GM21717 (cell line): ENCODE data around the gene BAIAP2L1.

ENCODE experiments used
- ATAC-seq: cut with Tn5 transposase; IDR thresholded peaks from one replicate; pipeline ENCODE4 v1.9.1; 2021; ENCODE audit warnings: mild to moderate bottlenecking, moderate library complexity; ENCODE audit not compliant: unreplicated experiment

Gene BAIAP2L1

DNA sequence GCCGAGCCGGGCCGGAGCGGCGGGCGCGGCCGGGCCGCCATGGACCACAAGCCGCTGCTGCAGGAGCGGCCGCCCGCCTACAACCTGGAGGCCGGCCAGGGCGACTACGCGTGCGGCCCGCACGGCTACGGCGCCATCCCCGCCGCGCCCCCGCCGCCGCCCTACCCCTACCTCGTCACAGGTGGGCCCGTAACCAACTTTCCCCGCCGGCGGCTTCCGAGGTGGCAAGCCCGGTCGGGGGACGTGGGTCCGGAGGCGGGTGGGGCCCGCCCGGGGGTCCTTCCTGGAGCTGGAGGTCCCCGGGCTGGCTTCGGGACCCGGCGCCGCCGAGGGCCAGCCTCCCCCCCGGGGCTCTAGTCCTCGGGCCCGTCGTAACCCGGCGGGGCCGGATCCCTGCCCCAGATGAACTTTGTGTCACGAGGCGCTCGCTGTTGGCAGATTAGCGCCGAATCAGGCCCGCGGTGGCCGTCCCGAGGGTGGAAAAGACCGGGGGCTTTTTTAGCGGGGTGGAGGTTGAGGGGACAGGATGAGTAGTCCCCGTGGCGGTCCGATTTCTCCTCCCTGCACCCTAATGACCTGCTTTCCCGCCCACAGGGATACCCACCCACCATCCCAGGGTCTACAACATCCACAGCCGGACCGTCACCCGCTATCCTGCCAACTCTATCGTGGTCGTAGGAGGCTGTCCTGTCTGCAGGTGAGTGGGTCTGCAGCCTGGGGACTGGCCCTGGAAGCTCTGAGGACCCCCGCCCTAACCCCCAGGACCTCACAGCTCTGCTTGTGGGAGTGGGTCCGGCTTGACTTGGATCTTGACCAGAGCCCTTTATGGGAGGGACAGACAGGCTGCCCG lies 118.9 kb downstream of the BAIAP2L1 start:
- ATAC-seq = peak; percentile 35

DNA sequence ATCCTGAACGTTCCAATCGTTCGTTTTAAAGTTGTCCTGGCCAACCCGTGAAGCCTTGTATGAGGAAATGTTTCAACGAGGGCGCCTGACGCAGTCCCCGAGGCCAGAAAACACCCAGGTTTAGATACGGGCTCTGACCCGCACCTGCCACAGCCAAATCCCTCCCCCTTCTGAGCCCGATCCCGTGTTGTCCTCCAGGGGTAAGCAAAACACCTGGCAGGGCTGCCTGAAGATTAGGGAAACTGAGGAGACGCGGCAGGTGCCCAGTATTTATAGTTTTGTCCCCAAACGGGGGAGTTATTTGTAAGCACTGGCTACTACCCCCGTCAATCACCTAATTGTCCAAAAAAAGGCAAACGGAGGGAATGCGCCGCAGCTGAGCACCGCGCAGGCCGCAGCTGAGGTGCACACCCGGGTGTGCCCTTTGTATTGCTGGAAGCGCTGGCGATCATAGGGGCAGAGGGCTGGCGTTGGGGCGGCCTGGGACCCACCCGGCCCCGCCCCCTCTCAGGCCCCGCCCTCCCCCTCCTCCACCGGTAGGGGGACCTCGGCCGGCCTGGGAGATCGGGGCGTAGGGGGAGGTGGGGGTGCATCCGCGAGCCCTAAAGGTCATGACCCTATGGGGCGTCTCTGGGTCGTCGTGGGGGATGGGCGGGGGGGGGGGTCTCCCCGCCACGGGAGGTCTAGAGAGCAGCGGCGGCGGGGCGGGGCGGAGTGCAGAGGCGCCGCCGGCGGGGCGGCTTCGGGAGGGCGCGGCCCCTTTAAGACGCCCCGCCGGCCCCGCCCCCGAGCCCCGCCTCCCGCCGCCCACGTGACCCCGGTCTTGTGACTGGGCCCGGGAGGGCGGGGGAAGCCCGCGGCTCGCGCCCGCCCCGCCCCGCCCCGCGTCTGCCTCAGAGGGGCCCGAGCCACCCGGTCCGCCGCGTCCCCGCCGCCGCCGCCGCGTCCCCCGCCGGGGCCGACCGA lies 119.8 kb downstream of the BAIAP2L1 start, which contains the start of gene BRI3:
Gene BRI3, plus strand, starts transcription at position 896 of the 966 bp plus-strand sequence. CDS start 110 bp downstream, outside the sequence.
- peak; percentile 75 for ATAC-seq

- ATAC-seq = no peak
Measured at GRCh38 chr7:98280296-98280695, 120.6 kb downstream of the BAIAP2L1 start.

DNA sequence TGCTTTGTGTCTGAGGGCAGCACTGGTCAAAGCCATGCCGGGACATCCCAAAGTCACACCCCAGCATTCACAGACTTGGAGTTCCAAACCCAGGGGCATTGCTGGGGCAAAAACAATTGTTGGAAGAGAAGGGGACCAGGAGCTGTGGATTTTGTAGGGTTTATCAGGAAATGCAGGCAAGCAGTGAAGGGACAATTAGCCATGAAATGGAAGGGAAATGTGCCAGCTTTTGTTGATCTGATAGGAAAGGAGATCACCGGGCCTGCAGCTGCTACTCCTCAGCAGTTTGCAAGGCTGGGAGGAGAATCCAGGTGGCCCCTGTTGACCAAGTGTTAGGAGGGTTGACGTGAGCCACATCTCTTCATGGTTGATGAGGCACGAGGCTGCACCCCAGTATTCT lies 122.0 kb downstream of the BAIAP2L1 start:
- no peak for ATAC-seq

GRCh38 chr7:98278408-98278807 lies 122.5 kb downstream of the BAIAP2L1 start:
- ATAC-seq = no peak

DNA sequence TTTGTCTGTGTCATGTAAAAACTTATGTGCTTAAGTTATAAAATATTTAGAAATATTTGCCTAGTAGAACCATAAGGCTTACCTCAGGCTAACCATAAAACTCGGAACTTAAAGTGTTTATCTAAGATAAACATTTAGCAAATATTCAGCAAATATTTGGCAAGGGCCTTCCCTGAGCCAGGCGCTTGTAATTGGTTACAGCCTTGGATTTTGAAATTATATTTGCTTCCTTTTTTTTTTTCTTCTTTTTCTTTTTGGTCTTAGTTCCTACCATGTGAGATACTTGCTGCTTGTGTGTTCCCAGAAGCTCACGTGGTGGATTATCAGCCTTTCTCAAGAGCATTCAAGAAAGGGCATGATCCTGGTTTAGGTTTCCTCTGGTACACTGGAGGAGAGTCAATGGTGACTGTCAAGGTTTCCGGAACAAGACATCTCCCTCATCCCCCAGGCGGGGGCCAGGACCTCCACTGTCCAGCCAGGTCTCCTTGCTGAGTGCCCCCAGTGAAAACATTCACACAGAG lies 124.6 kb downstream of the BAIAP2L1 start:
- no peak for ATAC-seq

DNA sequence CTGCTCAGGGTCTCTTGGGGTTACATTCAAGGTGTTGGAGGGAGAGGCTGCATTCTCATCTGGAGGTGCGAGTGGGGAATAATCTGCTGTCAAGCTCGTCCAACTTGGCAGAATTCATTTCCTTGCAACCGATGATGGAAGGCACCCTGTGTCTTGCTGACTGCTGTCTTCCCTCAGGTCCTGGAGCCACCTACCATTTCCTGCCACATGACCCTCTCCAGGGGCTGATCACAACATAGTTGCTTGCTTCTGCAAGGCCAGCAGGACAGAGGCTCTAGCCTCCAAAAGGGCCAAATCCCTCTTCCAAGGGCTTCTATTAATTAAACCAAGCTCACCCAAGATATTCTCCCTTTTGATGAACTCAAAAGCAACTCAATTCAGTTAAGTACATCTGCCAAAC lies 133.6 kb downstream of the BAIAP2L1 start:
- no peak for ATAC-seq

GRCh38 chr7:98266840-98267239 lies 134.1 kb downstream of the BAIAP2L1 start:
- no peak for ATAC-seq

DNA sequence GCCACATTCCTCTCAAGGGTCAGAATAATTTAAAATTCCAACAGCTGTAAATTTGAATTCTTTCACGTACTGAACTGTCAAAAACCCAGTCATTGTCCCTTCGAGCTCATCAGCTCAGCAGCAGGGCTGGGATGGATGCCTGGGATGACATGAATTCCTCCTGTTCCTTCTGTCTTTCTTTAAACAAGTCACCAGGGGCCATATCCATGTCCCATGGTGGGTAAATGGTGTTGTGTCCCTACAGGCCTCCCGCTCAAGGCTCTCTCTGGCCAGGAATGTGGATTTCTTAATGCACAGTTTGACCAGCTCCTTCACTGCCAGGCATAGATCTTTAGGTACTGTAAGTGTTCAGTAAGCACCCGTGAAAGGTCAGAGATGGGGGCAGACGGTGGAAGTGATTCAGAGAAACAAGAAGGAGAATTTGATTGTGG lies 135.0 kb downstream of the BAIAP2L1 start:
- ATAC-seq = no peak

DNA sequence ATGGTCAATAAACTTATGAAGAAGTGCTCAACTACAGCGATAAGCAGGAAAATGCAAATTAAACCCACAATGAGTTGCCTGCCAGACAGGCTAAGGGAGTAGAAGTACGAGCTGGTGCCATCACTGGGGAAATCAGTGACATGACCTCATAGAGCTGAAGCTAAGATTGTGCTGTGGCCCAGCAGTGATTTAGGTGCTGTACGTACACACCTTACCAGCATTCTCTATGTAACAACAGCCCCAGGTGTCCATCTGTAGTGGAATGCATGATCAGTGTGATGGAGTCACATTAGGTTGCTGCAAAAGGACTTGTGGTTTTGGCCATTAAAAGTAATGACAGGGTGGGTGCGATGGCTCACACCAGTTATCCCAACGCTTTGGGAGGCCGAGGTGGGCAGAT lies 143.2 kb downstream of the BAIAP2L1 start:
- no peak for ATAC-seq

GRCh38 chr7:98256431-98256830 lies 144.5 kb downstream of the BAIAP2L1 start:
- ATAC-seq = no peak

GRCh38 chr7:98254951-98255610 lies 145.8 kb downstream of the BAIAP2L1 start:
- no peak for ATAC-seq

- no peak for ATAC-seq
Measured at GRCh38 chr7:98254516-98254915, 146.4 kb downstream of the BAIAP2L1 start.

GRCh38 chr7:98252425-98253054 lies 148.3 kb downstream of the BAIAP2L1 start:
- ATAC-seq = peak; percentile 33

- peak; percentile 97 for ATAC-seq
Measured at GRCh38 chr7:98251601-98252424, 149.1 kb downstream of the BAIAP2L1 start, which contains the start of gene TECPR1. TSS of gene TECPR1 (minus strand) at chr7:98252232. CDS start at chr7:98246146, 6,086 bp downstream.

GRCh38 chr7:98251231-98251600 lies 149.7 kb downstream of the BAIAP2L1 start:
- peak; percentile 19 for ATAC-seq

GRCh38 chr7:98250789-98251188 lies 150.1 kb downstream of the BAIAP2L1 start:
- ATAC-seq = no peak

DNA sequence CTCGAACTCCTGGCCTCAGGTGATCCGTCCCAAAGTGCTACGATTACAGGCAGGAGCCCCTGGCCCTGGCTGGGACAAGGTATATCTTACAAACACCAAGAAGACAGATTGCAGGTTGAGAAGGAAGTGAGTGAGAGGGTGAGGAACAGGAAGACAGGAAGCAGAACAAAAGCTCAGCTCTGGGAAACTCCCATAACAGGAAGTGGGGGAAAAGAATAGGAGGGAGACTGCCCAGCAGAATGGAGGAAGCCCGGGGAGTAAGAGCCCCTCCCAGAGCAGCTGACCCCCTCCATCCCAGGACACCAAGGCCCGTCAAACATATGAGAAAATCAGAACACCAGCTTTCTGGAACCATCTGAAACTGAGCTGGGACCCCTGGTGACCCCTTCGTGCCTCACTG lies 151.8 kb downstream of the BAIAP2L1 start:
- no peak for ATAC-seq

DNA sequence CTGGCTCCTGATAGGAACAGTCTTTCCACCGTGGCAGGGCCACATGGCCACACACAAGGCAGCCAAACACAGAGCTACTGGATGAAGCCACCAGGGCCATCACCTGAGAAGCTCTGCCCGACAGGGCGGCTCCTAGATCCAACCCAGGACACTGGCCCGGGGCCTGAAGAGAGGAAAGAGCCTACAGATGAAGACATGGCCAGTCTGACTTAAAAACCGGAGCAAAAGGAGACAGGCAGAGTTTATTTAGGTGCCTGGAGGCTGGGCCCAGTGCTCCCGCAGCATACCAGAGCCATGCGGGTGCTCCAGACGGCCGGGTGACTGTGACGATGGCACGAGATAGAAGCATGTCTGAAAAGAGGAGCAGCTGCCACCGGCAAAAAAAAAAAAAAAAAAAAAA lies 152.7 kb downstream of the BAIAP2L1 start:
- no peak for ATAC-seq
